GM21381 (cell line): ENCODE results near the gene CCNYL1.
"Not testable (repeated sequence)": the region's sequence is repeated elsewhere in the genome, so short reads cannot be mapped to it uniquely, and the experiment has no call there.

Source experiments
- ATAC-seq: cut with Tn5 transposase; IDR thresholded peaks from one replicate; pipeline ENCODE4 v1.9.1; 2021; ENCODE audit warnings: mild to moderate bottlenecking, moderate library complexity; ENCODE audit not compliant: unreplicated experiment

CCNYL1 gene

DNA sequence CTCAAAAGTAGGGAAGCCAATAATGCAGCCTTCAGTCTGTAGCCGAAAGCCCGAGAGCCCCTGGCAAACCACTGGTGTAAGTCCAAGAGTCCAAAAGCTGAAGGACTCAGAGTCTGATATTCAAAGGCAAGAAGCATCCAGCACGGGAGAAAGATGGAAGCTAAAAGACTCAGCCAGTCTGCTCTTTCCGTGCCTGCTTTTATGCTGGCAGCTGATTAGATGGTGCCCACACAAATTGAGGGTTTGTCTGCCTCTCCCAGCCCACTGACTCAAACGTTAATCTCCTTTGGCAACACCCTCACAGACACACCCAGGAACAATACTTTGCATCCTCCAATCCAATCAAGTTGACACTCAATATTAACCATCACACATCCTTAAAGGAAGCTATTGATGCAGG, 14.5 kb upstream of the CCNYL1 start:
- ATAC-seq = not testable (repeated sequence)

DNA sequence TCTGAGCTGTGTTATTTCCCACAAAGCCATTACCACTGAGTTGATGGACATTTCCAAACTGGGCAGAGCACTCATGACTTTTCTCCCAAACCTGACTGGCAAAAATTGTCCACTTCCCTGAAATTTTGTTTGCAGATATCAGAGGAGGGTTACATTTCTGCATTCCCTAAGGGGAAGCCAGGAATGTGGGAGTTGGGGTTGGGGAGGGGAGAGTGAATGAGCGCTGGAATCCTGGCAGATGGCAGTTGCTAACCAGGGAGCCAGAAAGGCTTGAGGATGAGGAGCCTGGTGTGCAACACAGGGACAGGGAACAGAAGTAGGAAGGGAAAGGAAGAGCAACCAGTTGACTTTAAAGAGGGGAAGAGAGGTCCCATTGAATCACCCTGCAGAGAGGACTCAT, 14.0 kb upstream of the CCNYL1 start:
- ATAC-seq = no peak

DNA sequence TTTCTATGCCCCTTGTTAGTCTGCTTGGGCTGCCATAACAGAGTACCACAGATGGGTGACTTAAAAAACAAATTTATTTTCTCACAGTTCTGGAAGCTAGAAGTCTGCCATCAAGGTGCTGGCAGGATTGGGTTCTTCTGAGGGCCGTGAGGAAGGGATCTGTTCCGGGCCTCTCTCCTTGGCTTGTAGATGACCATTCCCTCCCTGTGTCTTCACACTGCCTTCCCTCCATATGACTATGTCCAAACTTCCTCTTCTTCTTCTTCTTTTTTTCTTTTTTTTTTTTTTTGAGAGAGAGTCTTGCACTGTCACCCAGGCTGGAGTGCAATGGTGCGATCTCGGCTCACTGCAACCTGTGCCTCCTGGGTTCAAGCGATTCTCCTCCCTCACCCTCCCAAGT, 13.1 kb upstream of the CCNYL1 start:
- ATAC-seq = no peak

DNA sequence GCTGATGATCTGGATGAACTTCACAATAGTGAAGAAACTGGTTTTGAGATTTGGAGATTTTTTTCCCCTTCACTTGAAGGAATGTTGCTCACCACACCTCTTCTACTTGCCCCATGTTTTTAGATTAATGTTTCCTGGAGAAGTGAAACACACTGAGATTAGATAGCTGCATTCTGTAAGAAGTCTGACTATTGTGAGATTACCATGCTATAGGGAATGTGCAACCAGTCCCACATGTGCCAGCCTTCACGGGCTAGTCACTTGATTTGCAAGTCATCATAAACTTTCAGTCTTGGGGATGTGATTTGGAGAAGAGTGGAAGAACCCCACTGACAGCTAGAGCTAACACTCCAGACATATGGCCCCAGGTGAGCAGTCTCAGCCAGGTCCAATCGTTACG, 7.4 kb upstream of the CCNYL1 start:
- no peak for ATAC-seq

DNA sequence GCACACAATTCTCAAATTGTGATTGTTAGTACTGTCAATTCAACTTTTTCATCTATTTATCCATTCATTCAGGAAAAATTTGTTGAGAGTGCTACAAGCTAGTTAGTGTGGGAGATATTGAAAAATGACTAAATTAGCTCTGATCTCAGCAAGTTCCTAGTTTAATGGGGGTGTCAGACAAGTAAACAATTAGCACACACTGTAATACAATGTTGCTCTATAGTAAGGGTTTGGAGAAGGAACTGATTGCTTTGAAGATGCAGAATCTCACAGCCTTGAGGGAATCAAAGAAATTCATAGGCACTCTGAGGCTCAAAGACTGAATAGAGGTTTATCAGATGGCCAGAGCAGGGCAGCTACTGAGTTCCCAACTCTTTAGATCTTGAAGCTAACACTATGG, 6.8 kb upstream of the CCNYL1 start:
- no peak for ATAC-seq

DNA sequence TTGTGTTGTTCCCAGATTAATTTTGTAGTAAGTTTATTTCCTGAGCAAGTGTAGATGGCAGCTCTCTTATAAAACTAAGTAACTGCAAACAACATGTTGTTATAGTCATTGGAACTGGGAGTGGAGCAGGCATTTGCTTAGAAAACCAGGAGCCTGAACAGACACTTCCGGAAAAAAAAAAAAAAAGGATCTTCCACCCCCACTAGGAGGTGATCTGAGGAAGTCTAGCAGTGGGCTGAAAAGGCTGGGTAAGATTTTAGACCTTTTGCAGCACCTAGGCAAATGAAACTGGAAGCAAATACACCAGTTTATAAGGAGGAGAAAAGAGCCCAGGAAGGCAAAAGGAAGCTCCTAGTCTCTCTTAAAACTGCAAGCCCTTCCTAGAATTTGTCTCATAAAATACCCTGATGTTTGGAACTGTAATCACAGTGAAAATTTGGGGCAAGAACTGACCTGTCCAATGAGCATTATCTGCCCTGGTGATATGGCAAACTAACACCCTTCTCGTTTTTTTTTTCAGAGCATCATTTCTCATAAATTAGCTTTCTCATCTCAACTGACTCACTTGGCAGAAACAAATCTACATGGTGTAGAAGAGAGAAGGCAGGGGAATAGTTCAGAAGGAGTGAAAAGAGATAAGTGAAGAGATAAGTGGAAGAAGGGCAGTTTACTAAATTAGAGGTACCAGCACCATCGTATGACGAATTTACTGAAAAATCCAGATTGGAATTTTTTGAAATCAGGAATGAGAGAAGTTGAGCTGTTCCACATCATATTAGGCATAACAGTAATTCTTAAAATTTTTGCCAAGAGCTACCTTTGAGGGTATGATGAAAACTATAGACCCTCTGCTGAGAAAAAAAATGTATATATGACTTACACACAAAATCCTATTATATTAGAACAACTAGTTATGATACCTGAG, 4.2 kb upstream of the CCNYL1 start:
- ATAC-seq = no peak

DNA sequence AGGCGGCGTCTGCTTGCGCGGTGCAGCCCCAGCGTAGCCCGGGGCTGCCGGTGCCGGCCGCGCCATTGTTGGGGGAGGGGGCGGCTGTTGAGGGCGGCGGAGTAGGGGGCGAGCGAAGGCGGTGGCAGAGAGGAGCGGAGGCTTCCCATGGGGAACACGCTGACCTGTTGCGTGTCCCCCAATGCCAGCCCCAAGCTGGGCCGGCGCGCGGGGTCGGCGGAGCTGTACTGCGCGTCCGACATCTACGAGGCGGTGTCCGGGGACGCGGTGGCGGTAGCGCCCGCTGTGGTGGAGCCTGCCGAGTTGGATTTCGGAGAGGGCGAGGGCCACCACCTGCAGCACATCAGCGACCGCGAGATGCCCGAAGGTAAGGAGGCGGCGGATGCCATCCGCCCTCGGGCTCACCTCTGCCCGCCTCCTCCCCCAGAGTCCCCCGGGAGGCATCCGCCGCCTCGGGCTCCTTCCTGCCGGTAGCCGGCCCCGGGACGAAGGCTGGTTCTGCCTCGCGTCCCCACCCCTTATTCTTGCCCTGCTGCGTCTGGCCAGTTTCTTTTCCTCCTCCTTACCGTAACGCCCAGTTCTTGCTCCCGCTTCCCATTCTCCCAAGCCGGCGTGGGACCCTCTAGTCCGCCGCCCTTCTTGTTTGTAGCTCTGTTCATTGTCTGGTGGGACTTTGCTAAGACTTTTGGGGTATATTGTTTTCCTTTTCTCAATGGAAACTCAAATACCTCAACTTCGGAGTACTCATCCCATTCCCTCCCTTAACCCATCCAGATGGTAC, 500 bp downstream of the CCNYL1 start:
- peak; percentile 25 for ATAC-seq

DNA sequence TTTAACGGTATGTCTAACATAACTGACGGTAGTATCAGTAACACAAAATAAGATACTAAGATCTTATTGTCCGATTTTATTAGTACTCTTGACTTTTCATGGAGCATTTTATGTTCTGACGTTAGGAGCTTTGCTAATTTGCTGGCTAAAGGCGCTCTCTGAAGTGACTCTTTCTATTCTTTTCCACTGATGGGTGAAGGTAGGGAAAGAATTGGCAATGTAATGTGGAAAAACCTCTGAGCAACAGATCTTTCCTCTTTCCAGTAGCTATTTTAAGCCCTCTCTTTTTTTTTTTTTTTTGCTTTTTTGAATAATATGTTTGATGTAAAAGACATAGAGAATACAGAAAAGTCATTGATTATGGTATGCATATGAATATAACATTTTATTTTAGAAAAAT, 4.6 kb downstream of the CCNYL1 start:
- ATAC-seq = no peak

DNA sequence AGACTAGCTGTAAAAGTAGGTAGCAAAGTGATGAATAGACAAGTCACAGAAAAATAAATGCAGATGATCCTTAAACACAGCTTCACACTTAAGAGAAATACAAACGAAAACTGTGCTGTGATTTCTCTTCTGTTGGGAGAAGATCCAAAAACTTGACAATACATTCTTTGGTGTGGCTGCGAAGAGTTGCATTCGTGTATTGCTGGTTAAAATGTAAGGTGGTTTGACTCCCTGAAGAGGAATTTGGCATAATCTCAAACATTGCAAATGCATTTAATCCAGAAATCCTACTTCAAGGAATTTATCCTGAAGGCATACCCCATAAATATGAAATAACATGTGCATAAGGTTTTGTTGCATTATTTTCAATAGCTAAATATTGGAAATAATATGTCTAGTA, 7.1 kb downstream of the CCNYL1 start:
- ATAC-seq = no peak

DNA sequence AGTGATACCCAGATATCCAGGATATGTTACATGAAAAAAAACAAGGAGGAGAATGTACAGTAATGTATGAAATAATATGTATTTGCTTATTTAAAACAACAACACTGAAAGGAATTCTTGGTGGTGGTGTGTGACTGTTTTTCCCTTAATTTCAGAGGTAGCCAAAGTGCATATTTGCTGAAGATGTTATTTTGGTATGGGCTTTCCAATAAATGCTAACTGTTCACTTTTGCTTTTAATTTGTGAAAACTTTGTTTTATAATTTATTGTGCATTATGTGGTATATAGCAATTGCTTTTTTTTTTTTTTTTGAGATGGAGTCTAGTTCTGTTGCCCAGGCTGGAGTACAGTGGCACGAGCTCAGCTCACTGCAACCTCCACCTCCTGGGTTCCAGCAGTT, 7.6 kb downstream of the CCNYL1 start:
- no peak for ATAC-seq

DNA sequence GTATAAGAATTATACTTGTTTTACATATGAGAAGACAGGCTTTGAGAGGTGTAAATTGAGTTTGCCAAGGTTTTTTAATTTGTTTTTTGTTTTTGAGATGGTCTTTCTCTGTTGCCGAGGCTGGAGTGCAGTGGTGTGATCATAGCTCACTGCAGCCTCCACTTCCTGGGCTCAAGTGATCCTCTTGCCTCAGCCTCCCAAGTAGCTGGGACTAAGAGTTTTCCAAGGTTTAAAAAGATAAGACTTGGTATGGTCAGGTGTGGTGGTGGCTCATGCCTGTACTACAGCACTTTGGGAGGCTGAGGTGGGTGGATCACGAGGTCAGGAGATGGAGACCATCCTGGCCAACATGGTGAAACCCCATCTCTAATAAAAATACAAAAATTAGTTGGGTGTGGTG, 8.2 kb downstream of the CCNYL1 start:
- ATAC-seq = not testable (repeated sequence)

DNA sequence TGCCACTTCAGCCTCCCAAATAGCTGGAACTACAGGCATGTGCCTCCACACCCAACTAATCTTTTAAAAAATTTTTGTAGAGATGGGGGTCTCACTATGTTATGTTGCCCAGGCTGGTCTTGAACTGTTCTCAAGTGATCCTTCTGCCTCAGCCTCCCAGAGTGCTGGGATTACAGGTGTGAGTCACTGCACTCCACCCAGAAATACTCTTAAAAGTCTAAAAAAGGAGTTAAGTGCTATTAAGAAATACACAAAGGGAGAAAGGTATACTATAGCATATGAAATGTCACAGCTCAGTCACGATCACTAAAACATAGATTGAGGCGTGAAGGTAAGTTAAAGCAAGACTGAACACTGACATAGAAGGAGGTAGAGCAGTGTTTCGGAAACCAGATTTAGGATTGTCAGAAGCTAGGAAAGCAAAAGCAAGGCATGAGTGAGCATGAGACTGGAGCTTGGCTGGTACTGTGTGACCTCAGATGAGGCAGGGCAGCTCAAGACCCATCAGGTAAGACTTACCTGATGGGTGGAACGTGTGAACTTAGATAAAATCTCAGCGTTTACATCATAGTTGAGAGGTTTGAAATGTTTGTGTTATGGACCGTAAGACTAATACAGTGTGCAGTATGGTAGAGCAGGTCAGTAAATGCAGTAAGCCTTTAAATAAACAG, 9.2 kb downstream of the CCNYL1 start:
- no peak for ATAC-seq

DNA sequence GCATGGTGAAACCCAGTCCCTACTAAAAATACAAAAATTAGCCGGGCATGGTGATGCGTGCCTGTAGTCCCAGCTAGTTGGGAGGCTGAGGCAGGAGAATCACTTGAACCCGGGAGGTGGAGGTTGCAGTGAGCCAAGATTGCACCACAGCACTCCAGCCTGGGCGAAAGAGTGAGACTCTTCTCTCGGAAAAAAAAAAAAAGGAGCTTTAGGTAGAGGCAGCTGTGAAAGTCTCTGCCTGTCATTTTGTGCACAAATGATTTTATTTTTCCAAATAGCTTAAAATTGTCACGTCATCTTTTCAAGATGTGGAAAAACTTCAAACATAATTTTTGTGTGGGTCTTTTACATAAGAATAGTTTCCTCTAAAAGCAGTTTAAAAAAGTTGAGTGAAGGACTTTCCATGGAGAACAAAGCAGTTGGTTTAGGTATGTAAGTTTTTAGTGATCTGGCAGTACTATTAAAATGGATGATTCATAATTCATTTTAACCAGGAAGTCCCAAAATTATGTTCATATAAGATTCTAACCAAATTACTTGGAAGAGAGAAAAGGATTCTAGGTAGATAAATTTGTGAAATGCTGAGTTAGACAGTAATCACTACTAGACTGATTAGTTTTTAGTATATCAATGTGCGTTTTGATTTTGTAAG, 11.5 kb downstream of the CCNYL1 start:
- no peak for ATAC-seq

DNA sequence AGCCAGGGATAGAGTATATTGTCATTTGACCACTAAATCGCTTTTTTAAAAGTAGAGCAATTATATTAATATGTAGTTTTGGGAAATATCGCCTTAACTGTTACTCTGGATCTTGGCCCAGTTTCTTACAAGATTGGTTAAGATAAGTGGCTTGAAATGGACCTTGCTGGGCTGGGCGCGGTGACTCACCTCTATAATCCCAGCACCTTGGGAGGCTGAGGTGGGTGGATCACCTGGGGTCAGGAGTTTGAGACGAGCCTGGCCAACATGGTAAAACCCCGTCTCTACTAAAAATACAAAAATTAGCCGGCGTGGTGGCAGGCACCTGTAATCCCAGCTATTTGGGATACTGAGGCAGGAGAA, 12.0 kb downstream of the CCNYL1 start:
- ATAC-seq = not testable (repeated sequence)

DNA sequence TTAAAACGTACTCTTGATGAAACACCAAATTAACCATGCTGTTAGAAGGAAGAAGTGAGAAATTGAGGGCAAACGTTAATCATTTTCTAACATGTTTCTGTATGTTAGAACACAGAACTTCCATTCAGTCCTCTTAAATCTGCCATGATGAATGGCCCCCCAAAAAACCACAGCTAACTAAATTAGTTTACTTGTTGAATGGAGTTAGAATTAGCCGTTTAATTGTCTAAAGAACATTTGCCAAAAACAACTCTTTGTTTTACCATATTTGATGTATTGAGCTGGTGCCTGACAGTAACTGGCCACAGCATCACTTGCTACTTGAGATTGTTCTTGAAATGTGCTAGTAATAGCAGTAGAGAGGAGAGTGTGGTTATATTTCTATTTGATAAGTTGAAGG, 12.7 kb downstream of the CCNYL1 start:
- peak; percentile 62 for ATAC-seq

DNA sequence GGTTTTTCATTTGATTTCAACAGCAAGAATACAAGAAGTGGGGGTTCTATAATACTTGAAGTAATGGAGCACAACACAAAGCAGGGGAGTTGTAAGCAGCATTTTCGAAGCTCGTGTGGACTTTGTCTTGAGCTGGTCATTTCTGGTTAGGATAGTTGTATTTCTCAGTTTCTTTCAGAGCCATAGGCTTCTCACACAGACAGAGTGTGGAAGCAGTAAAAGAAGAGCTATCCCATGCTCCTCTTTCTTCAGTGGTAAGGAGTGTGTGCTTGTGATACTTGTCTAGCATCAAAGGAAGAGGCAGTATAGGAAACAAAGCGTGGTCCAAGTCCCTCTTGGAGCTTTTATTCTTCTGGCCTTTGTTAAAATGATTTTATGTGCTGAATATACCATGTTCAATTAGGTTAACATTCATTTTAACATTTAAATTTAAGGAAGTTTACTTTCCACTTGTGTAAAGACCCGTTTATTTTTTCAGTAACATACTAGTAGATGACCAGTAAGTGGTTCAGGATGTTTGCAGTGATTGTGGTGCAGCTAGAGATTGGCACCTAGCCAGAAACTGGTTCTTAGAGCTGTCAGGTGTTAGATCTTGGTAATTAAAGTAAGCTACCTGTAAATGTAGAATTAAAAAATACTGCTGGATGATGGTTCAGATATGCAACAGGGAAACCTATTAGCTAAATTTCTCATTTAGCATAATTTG, 14.6 kb downstream of the CCNYL1 start:
- ATAC-seq = no peak

DNA sequence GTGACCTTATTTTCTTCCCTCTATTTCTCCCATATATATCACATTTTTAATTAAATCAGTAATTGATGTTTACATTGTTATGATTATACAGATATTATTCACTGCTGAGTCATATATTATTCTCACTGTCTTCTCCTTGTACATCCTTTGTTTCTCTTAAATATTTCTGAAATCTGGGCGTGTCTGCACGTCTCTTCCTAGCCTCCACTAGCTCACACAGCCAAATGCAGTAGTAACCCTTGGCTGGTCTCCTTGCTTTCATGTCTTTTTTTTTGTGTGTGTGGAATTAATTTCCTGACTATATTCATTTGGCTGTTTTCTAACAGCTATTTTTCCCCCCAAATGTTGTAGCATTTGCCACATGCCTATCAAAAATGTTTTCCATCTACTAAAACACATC, 15.8 kb downstream of the CCNYL1 start:
- no peak for ATAC-seq

DNA sequence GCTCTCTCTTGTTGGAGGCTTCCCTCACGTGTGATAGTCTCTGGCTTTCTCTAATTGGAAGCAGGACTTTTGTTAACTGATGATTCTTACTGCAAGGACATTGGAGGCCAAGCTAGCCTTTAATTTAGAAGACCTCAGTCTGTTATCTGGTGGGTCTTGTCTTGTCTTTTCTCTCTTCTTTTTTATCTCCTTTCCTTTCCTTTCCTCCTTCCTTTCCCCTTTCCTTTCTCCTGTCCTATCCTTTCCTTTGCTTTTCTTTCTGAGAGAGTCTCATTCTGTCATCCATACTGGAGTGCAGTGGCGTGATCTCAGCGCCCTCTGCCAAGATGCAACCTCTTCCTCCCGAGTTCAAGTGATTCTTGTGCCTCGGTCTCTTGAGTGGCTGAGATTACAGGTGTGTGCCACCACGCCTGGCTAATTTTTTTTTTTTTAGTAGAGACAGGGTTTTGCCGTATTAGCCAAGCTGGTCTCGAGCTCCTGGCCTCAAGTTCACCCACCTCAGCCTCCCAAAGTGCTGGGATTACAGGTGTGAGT, 18.1 kb downstream of the CCNYL1 start:
- no peak for ATAC-seq

DNA sequence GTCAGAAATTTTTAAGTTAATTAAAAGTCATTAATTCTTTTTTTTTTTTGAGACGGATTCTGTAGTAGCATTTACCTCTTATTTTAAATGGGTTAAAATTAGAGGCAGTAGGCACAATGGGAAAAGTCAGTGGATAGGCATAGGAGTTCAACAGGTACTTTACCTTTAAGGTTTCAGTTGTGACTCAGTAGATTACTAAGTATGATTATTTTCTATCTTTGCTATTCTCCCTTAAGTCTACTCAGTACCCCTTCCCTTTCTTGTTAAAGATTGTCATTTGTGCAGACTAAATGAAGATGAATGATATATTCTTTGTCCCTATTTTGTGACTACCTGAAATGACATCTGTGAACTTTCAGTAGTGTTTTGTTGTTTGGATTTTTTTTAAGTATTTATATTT, 19.7 kb downstream of the CCNYL1 start:
- ATAC-seq = no peak

DNA sequence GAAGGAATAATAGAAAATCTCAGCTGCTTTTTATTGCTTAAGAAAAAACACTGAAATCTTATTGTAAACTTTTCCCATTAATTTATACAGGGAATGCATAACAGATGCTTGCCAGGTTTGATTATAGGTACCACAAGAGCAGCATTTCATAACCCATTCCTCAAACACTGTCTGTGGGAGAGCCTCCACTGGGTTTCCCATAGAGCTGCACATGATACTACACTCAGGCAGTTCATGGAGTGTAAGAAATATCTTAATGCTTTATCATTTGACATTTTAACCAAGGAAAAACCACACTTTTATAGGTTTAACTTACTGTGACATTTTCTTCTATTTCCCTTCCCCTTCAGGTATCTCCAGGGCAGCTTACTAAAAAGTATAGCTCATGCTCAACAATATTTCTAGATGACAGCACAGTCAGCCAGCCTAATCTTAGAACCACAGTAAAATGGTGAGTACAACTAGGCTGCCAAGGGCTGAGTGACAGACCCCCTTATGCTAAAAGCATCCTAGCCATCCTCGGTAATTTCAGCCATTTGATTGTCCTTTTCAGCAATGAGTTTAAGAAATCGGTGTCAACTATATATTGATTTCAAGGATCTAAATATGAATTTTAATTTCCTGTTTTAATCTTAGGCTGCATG, 22.3 kb downstream of the CCNYL1 start:
- ATAC-seq = no peak
